PC-9 (cell line): ENCODE measurements around the gene HBA2. TPM values are rescaled to one million over a fixed set of nuclear protein-coding genes. Genes with fewer than 3 reads are reported as not detected.
"Not testable (repeated sequence)": the region's sequence is repeated elsewhere in the genome, so short reads cannot be mapped to it uniquely, and the experiment has no call there.

Experiments used
- BruUV-seq: library from RNA; stranded (reverse); fragments of 400-500 nt; replicated peaks from 2 replicates; lab custom pipeline; 2021; lab: Mats Ljungman, UMichigan
- CTCF ChIA-PET: fragments of 300-600 bp; sonication (Branson Sonifier 250); formaldehyde crosslinking; loops from one replicate; lab custom pipeline; 2022; ENCODE audit warnings: antibody characterized with exemption; lab: Charles Lee
- POLR2A ChIA-PET: fragments of 300-600 bp; sonication (Branson Sonifier 250); formaldehyde crosslinking; loops from one replicate; lab custom pipeline; 2022; ENCODE audit warnings: antibody characterized with exemption; ENCODE audit not compliant: unreplicated experiment; lab: Charles Lee
- DNase-seq, 2 experiments: peaks; one replicate each; pipeline versions ENCODE4 v3.0.0 to v3.0.0-alpha.2; 2015 to 2022; ENCODE audit warnings: mixed read lengths in 1 of 2
- H2AFZ ChIP-seq: fragments of 200-600 bp; sonication (generic); 2 replicates; pipeline ENCODE4 v1.8.1; 2017; ENCODE audit warnings: antibody characterized with exemption
- H3F3A ChIP-seq: fragments of 200-600 bp; sonication (generic); 2 replicates; pipeline ENCODE4 v1.8.1; 2017; ENCODE audit warnings: antibody characterized with exemption, mild to moderate bottlenecking, low read depth; ENCODE audit not compliant: insufficient read depth
- H3K27ac ChIP-seq: fragments of 200-600 bp; sonication (generic); 2 replicates; pipeline ENCODE4 v1.6.1; 2016; ENCODE audit warnings: mixed run types
- H3K27me3 ChIP-seq: fragments of 200-600 bp; sonication (generic); 2 replicates; pipeline ENCODE4 v1.6.1; 2016; ENCODE audit warnings: low read depth, mixed run types; ENCODE audit not compliant: insufficient read depth
- H3K36me3 ChIP-seq: fragments of 200-600 bp; sonication (generic); 2 replicates; pipeline ENCODE4 v1.6.1; 2016; ENCODE audit warnings: low read depth, mixed run types
- H3K4me1 ChIP-seq: fragments of 200-600 bp; sonication (generic); replicated peaks from 2 replicates; pipeline ENCODE4 v1.6.1; 2016; ENCODE audit warnings: mixed run types; ENCODE audit not compliant: insufficient read depth
- H3K4me2 ChIP-seq: fragments of 200-600 bp; sonication (generic); 2 replicates; pipeline ENCODE4 v1.6.1; 2017; ENCODE audit warnings: mixed run types
- H3K4me3 ChIP-seq: fragments of 200-600 bp; sonication (generic); 2 replicates; pipeline ENCODE4 v1.6.1; 2016; ENCODE audit warnings: mixed run types
- H3K79me2 ChIP-seq: fragments of 200-600 bp; sonication (generic); 2 replicates; pipeline ENCODE4 v1.6.1; 2017; ENCODE audit warnings: low read depth, mixed run types
- H3K9me2 ChIP-seq: fragments of 200-600 bp; sonication (generic); 2 replicates; pipeline ENCODE4 v1.8.1; 2017; ENCODE audit warnings: mild to moderate bottlenecking; ENCODE audit not compliant: insufficient read depth
- H3K9me3 ChIP-seq: fragments of 200-600 bp; sonication (generic); 2 replicates; pipeline ENCODE4 v1.8.1; 2016; ENCODE audit warnings: low read depth; ENCODE audit not compliant: insufficient read depth
- H4K20me1 ChIP-seq: fragments of 200-600 bp; sonication (generic); 2 replicates; pipeline ENCODE4 v1.8.1; 2017; ENCODE audit not compliant: insufficient read depth
- EZH2 ChIP-seq: fragments of 200-600 bp; sonication (generic); IDR thresholded peaks from 2 replicates; pipeline ENCODE4 v1.8.0; 2017; ENCODE audit warnings: antibody characterized with exemption, low read depth
- intact Hi-C: fragments of 100-400 bp; cut with micrococcal nuclease; formaldehyde crosslinking; loops from one replicate; pipeline ENCODE4 v1.10.0; 2022; ENCODE audit not compliant: unreplicated experiment
- total RNA-seq: library from RNA; stranded (reverse); gene quantifications from 2 replicates; pipeline ENCODE4 v1.2.3, GENCODE V29; 2021
- TF ChIP-seq, protein P1 (sequence below): fragments of 200-600 bp; sonication (generic); conservative IDR thresholded peaks from 2 replicates; pipeline ENCODE4 v1.6.1; 2017; ENCODE audit warnings: mixed run types, antibody characterized with exemption, mild to moderate bottlenecking, moderate library complexity

Gene HBA2
- total RNA-seq, 1 experiment from 2014 or later: not detected

DNA sequence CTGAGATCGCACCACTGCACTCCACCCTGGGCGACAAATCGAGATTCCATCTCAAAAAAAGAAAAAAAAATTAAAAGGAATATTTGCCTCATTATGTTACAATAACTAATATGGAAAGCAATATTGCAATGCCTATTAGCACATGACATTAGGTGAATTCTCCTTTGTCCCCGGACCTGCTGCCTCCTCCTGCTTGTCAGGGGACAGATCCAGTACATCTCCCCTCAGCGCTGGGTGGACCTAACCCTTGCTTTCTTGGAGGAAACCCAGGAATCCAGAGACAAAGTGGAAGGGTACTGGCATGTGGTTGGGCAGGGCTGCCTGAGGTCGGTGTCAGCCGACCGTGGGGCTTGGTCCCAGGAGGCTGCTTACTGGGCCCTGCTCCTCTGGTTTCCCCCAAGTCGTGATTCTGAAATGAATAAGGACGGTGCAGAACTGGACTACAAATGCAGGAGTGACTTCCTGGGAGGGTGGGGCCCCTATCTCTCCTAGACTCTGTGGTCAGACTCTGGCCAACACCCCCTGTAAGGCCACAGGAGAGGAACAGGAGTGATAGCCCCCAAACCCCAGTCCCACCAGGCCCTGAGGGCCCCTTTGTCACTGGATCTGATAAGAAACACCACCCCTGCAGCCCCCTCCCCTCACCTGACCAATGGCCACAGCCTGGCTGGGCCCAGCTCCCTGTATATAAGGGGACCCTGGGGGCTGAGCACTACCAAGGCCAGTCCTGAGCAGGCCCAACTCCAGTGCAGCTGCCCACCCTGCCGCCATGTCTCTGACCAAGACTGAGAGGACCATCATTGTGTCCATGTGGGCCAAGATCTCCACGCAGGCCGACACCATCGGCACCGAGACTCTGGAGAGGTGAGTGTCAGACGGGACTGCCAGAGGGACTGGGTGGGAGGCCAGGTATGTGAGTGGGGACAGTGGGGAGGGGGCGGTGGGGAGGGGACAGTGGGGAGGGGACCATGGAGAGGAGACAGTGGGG is 20.2 kb upstream of the HBA2 start, which contains the start of gene HBZ:
Gene HBZ, plus strand, starts transcription at position 504 of the 988 bp plus-strand sequence. Its CDS starts 266 bp downstream, at position 770.
- Histone ChIP-seq H3K27ac (no peak within 1 kb of the TSS), H3K9me2 (no peaks in the 10 kb centered on the region), H2AFZ (no peak within 1 kb of the TSS), H3K4me1 (peaks cover 5% of the 10 kb centered on the region; the same call in 1 of the 2 replicates), H3K4me3 (no peak within 1 kb of the TSS), H3K9me3 (no peaks in the 10 kb centered on the region), H3K27me3 (no peaks in the 10 kb centered on the region), H3K79me2 (no peaks in the 10 kb centered on the region), H3F3A (peaks cover 30% of the 10 kb centered on the region), H4K20me1 (no peaks in the 10 kb centered on the region), H3K36me3 (no peaks in the 10 kb centered on the region), H3K4me2 (no peak within 1 kb of the TSS)
- TF ChIP-seq, protein P1, sequence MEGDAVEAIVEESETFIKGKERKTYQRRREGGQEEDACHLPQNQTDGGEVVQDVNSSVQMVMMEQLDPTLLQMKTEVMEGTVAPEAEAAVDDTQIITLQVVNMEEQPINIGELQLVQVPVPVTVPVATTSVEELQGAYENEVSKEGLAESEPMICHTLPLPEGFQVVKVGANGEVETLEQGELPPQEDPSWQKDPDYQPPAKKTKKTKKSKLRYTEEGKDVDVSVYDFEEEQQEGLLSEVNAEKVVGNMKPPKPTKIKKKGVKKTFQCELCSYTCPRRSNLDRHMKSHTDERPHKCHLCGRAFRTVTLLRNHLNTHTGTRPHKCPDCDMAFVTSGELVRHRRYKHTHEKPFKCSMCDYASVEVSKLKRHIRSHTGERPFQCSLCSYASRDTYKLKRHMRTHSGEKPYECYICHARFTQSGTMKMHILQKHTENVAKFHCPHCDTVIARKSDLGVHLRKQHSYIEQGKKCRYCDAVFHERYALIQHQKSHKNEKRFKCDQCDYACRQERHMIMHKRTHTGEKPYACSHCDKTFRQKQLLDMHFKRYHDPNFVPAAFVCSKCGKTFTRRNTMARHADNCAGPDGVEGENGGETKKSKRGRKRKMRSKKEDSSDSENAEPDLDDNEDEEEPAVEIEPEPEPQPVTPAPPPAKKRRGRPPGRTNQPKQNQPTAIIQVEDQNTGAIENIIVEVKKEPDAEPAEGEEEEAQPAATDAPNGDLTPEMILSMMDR: no peak
- TF ChIP-seq EZH2: no peak
- intact Hi-C loops: no loop called here
- BruUV-seq: no TSS peak
- no peak for DNase-seq
- CTCF ChIA-PET: no interaction called here
- POLR2A ChIA-PET: no interaction called here

DNA sequence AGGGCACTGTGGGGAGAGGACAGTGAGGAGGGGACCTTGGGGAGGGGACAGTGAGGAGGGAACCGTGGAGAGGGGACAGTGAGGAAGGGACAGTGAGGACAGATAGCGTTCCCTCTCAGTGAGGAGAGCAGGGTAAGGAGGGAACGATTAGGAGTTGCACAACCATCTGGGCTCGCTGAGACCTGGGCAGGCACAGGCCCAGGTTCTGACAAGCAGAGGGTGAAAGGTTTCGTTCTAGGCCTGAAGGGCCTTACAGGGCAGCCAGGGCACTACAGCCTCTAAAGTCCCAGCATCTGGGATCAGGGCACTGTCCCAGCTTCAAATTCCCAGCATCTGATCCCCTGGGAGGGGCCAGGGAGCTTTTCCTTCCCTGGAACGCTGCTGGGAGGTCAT is 19.6 kb upstream of the HBA2 start:
- H3K27me3 ChIP-seq, CTCF ChIA-PET, POLR2A ChIA-PET, BruUV-seq, H3K79me2 ChIP-seq, H3K4me3 ChIP-seq, DNase-seq, H3K4me1 ChIP-seq, H3K9me2 ChIP-seq, H3K9me3 ChIP-seq, H3K27ac ChIP-seq, intact Hi-C loops, H4K20me1 ChIP-seq, H3K36me3 ChIP-seq, H2AFZ ChIP-seq, H3K4me2 ChIP-seq: not testable (repeated sequence)
- H3F3A ChIP-seq: peaks cover 30% of the 10 kb centered on the region

DNA sequence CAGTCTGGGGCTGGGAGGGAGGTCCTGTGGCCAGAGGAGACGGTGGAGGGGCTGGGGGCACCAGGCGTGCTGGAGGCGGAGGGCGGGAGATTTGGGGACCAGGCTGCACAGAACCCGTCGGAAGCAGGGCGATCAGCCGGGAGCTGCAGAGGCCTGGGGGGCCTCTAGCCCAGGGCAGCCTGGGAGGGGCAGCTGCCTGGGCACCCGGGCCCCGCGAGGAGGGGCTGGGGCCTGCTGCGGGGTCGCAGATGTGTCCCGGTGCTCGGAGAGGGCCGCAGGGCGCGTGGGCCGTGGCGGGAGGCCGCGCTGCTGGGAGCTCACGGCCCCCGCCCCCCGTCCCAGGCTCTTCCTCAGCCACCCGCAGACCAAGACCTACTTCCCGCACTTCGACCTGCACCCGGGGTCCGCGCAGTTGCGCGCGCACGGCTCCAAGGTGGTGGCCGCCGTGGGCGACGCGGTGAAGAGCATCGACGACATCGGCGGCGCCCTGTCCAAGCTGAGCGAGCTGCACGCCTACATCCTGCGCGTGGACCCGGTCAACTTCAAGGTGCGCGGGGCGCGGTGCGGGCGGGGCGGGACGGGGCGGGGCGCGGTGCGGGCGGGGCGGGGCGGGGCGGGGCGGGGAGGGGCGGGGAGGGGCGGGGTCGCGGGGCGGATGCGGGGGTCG is 19.0 kb upstream of the HBA2 start:
- BruUV-seq, H3K9me3 ChIP-seq, POLR2A ChIA-PET: not testable (repeated sequence)

More for the DNA sequence above, 19.0 kb upstream of the HBA2 start:
- H4K20me1 ChIP-seq, H3K4me1 ChIP-seq, H3K27ac ChIP-seq, H3K9me2 ChIP-seq, H3K4me3 ChIP-seq, H2AFZ ChIP-seq, H3K36me3 ChIP-seq, intact Hi-C loops, H3K79me2 ChIP-seq, CTCF ChIA-PET, H3K27me3 ChIP-seq, DNase-seq, H3K4me2 ChIP-seq: not testable (repeated sequence)
- H3F3A ChIP-seq: peaks cover 30% of the 10 kb centered on the region
